Calu3 (cell line): ENCODE results near the gene IPO9. TPM values are rescaled to one million over a fixed set of nuclear protein-coding genes. Genes with fewer than 3 reads are reported as not detected.
"Not testable (repeated sequence)": the region's sequence is repeated elsewhere in the genome, so short reads cannot be mapped to it uniquely, and the experiment has no call there.

Experiments used
- BruUV-seq: library from RNA; stranded (reverse); fragments of 400-500 nt; replicated peaks from 2 replicates; lab custom pipeline; 2021; lab: Mats Ljungman, UMichigan
- CTCF ChIA-PET: fragments of 300-600 bp; sonication (Branson Sonifier 250); formaldehyde crosslinking; loops from one replicate; lab custom pipeline; 2022; ENCODE audit warnings: antibody characterized with exemption; lab: Charles Lee
- DNase-seq: peaks from one replicate; pipeline ENCODE4 v3.0.0; 2022
- H3K27ac Mint-ChIP-seq: one replicate; pipeline ENCODE4 v1.8.0; 2022; ENCODE audit warnings: mixed read lengths; ENCODE audit not compliant: unreplicated experiment
- H3K27me3 Mint-ChIP-seq: one replicate; pipeline ENCODE4 v1.8.0; 2022; ENCODE audit warnings: mixed read lengths; ENCODE audit not compliant: unreplicated experiment
- H3K36me3 Mint-ChIP-seq: one replicate; pipeline ENCODE4 v1.8.0; 2022; ENCODE audit warnings: mild to moderate bottlenecking, moderate library complexity, mixed read lengths; ENCODE audit not compliant: insufficient read depth, unreplicated experiment
- H3K4me1 Mint-ChIP-seq: one replicate; pipeline ENCODE4 v1.8.0; 2022; ENCODE audit warnings: mild to moderate bottlenecking, low read depth, mixed read lengths; ENCODE audit not compliant: unreplicated experiment
- H3K4me3 Mint-ChIP-seq: one replicate; pipeline ENCODE4 v1.8.0; 2022; ENCODE audit warnings: mild to moderate bottlenecking, low read depth, moderate library complexity, mixed read lengths; ENCODE audit not compliant: unreplicated experiment
- H3K9me3 Mint-ChIP-seq: one replicate; pipeline ENCODE4 v1.8.0; 2022; ENCODE audit warnings: low read depth, mixed read lengths; ENCODE audit not compliant: unreplicated experiment
- intact Hi-C: fragments of 100-400 bp; cut with micrococcal nuclease; formaldehyde crosslinking; loops from one replicate; pipeline ENCODE4 v1.10.0; 2022; ENCODE audit not compliant: unreplicated experiment
- total RNA-seq: library from RNA; stranded (reverse); gene quantifications from 2 replicates; pipeline ENCODE4 v1.2.3, GENCODE V29; 2022
- TF ChIP-seq, protein P1 (sequence below): fragments of 200-600 bp; IDR thresholded peaks from one replicate; pipeline ENCODE4 v1.8.0; 2022; ENCODE audit warnings: antibody characterized with exemption; ENCODE audit not compliant: unreplicated experiment

IPO9 gene
- total RNA-seq, 1 experiment from 2014 or later: 98.8 TPM

DNA sequence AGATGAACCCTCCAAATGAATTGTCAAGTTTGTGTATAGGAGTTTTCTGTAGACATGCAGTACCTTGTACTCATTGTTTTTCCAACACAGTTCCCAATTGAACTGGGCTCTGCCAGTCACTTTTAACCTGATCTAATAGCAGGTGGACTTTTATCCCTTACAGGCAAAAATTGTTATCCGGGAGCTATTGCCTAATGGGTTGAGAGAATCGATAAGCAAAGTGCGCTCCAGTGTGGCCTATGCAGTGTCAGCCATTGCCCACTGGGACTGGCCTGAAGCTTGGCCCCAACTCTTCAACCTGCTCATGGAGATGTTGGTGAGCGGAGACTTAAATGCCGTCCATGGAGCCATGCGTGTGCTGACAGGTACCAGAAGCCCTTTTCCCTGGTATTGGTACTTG, 19.3 kb downstream of the IPO9 start:
- no peak overlapping the region for H3K4me3 Mint-ChIP-seq
- TF ChIP-seq, protein P1, sequence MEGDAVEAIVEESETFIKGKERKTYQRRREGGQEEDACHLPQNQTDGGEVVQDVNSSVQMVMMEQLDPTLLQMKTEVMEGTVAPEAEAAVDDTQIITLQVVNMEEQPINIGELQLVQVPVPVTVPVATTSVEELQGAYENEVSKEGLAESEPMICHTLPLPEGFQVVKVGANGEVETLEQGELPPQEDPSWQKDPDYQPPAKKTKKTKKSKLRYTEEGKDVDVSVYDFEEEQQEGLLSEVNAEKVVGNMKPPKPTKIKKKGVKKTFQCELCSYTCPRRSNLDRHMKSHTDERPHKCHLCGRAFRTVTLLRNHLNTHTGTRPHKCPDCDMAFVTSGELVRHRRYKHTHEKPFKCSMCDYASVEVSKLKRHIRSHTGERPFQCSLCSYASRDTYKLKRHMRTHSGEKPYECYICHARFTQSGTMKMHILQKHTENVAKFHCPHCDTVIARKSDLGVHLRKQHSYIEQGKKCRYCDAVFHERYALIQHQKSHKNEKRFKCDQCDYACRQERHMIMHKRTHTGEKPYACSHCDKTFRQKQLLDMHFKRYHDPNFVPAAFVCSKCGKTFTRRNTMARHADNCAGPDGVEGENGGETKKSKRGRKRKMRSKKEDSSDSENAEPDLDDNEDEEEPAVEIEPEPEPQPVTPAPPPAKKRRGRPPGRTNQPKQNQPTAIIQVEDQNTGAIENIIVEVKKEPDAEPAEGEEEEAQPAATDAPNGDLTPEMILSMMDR: no peak
- no TSS peak for BruUV-seq
- CTCF ChIA-PET: no interaction called here
- no peaks in the 10 kb centered on the region for H3K9me3 Mint-ChIP-seq
- H3K36me3 Mint-ChIP-seq: peaks cover 34% of the 10 kb centered on the region
- intact Hi-C loops: no loop called here
- no peaks in the 10 kb centered on the region for H3K27me3 Mint-ChIP-seq
- no peak for DNase-seq
- H3K4me1 Mint-ChIP-seq: peaks cover 14% of the 10 kb centered on the region
- no peak overlapping the region for H3K27ac Mint-ChIP-seq

DNA sequence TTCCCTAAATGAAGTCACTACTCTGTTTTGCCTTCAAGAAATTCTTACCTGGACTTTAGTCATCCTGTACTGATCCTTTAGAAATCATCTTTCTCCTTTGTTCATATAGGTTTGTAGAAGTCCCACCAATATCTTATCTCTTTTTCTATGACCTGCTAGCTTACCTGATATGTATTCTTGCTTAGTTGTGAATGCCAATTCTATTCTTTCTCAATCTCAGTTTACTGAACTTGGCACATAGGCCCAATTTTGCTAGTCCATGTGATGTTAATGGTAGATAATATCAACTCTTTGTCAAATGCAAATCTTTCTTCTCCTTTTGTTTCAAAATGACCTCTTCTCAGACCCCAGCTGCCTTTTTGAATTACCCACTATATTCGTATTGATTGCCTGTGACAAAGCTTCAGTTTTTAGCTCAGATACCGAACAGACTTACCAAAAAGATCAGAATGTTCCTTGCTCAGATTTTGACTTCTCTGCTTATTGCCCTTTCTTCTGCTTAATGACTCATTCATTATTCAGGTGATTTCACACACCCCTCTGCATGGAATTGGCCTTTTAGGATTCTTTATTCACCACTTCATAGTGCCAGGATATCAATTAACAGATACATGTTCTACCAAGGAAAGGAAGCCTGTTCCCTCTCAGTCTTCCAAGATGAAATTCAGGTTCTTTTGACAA, 20.6 kb downstream of the IPO9 start:
- H3K27me3 Mint-ChIP-seq: no peaks in the 10 kb centered on the region
- H3K36me3 Mint-ChIP-seq: peaks cover 40% of the 10 kb centered on the region
- TF ChIP-seq, protein P1: no peak
- no peaks in the 10 kb centered on the region for H3K9me3 Mint-ChIP-seq
- peak overlapping the region; percentile 6 for H3K27ac Mint-ChIP-seq
- no peak for DNase-seq
- TSS peak; percentile 7 for BruUV-seq
- CTCF ChIA-PET: interaction anchor here (0.6 to 0.9 kb wide), 2 partner anchors 33 to 150 kb away, joined by 3 read pairs; no protein-coding TSS in a partner anchor
- H3K4me1 Mint-ChIP-seq: peaks cover 14% of the 10 kb centered on the region
- H3K4me3 Mint-ChIP-seq: no peak overlapping the region
- intact Hi-C loops: no loop called here

DNA sequence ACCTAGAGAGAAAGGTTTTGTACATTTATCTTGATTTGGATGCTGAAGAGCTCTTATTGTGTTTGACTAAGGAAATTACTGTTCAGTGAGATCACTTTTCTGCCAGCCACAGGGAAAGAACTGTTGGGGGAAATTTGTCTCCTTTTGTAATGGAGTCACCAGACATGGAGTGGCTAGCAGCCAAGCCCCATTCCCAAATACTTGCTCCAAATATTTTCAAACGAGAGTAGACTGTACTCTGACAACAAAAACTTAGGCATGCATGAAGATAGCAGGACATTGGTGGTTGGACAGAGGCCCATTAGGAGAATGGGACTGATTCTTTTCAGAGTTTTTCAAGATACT, 21.1 kb downstream of the IPO9 start:
- BruUV-seq: no TSS peak
- H3K36me3 Mint-ChIP-seq: peaks cover 46% of the 10 kb centered on the region
- no peaks in the 10 kb centered on the region for H3K27me3 Mint-ChIP-seq
- H3K4me3 Mint-ChIP-seq: no peak overlapping the region
- intact Hi-C loops: no loop called here
- peaks cover 14% of the 10 kb centered on the region for H3K4me1 Mint-ChIP-seq
- CTCF ChIA-PET: interaction anchor here (0.9 to 1.2 kb wide), 3 partner anchors 13 to 150 kb away, joined by 3 read pairs; no protein-coding TSS in a partner anchor
- no peak for DNase-seq
- TF ChIP-seq, protein P1: no peak
- no peaks in the 10 kb centered on the region for H3K9me3 Mint-ChIP-seq
- H3K27ac Mint-ChIP-seq: peak overlapping the region; percentile 6

DNA sequence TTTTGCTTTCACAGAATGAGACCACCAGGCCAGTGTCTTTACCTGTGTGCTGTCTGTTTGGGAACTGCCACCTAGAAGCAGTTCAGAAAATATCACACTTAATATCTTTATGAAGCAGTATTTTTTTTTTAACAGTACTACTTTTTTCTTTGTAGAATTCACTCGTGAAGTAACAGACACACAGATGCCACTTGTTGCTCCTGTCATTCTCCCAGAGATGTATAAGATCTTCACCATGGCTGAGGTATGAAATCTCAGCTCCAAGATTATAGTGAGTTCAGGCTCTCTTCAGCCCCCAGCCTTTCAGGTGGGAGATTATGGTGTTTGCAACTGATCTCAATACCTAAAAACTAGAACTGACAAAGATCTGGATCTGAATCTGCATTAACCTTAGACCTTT, 23.0 kb downstream of the IPO9 start:
- Mint-ChIP-seq H3K4me3 (no peak overlapping the region), H3K9me3 (no peaks in the 10 kb centered on the region), H3K36me3 (peaks cover 59% of the 10 kb centered on the region), H3K27ac (no peak overlapping the region), H3K4me1 (peaks cover 14% of the 10 kb centered on the region), H3K27me3 (no peaks in the 10 kb centered on the region)
- CTCF ChIA-PET: no interaction called here
- TF ChIP-seq, protein P1: no peak
- no peak for DNase-seq
- intact Hi-C loops: no loop called here
- BruUV-seq: no TSS peak

DNA sequence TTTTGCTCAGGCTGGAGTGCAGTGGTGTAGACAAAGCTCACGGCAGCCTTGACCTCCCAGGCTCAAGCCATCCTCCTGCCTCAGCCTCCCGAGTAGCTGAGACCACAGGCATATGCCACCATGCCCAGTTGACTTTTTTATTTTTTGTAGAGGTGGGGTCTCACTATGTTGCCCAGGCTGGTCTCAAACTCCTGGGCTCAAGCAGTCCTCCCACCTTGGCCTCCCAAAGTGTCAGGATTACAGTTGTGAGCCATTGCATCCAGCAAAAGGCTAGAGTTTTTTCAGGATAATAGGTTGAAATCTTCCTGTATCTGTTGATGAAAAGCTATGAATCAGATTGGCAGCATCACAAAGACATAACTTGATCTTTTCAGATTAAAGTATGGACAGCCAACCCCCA, 27.8 kb downstream of the IPO9 start:
- peaks cover 70% of the 10 kb centered on the region for H3K36me3 Mint-ChIP-seq
- DNase-seq, CTCF ChIA-PET, H3K9me3 Mint-ChIP-seq, H3K4me3 Mint-ChIP-seq, H3K27me3 Mint-ChIP-seq, intact Hi-C loops, H3K27ac Mint-ChIP-seq, BruUV-seq: not testable (repeated sequence)
- H3K4me1 Mint-ChIP-seq: peaks cover 14% of the 10 kb centered on the region
